Measurements from ENCODE around the gene CDYL.
"Not testable (repeated sequence)": the region's sequence is repeated elsewhere in the genome, so short reads cannot be mapped to it uniquely, and the experiment has no call there.

Gene CDYL

GRCh38 chr6:4805553-4806336 lies 29.5 kb downstream of the CDYL start:
- DNase-seq: peak; percentile 21

DNA sequence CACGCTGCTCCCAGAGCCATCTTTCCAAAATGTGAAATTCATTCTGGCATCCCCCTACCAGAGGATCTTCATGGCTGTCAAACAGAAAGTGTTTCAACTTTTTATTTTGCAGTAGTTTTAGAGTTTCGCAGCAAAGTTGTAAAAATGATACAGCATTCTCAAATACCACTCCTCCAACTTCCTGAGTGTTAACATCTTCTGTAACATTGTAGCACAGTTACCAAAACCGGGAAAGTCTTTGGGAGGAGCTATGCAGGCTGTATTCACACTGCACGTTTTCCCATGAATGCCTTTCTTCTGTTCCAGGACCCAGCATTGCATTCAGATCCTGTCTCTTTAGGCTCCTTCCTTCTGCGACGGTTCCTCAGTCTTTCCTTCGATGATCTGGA lies 30.1 kb downstream of the CDYL start:
- no peak for DNase-seq

DNA sequence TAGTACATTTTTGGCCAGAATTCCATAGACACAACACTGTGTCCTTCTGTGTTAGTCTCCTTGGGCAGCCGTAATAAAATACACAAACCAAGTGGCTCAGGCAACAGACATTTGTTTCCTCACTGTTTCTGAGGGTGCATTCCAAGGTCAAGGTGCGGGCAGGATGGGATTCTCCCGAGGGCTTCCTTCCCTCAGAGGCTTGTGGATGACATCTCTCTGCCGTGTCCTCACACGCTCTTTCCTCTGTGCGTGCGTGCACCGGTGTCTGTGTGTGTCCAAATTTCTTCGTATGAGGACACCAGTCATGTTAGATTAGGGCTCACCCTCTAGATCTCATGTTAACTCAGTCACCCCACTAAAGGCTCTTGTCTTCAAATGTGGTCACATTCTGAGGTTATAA lies 30.6 kb downstream of the CDYL start:
- no peak for DNase-seq

- no peak for DNase-seq
Measured at GRCh38 chr6:4808396-4808795, 32.2 kb downstream of the CDYL start.

GRCh38 chr6:4809999-4810918 lies 34.1 kb downstream of the CDYL start:
- no peak for DNase-seq

DNA sequence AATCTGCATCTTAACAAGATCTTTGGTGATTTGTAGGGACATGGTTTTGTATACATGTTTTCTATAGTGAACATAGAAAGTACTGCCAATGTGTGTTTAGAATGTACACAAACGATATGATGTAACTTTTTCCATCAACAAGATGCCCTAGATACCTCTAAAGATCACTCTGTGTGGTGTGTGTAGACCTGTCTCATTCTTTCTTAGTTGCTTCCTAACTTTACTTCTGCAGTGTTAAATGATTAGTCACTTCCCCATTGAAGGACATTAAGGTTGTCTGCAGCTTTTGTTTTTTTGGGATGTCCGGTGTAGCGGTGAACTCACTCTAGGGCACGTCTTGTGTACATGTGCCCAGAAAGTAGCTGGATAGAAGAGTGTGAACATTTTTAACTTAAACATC lies 35.9 kb downstream of the CDYL start:
- DNase-seq: no peak

DNA sequence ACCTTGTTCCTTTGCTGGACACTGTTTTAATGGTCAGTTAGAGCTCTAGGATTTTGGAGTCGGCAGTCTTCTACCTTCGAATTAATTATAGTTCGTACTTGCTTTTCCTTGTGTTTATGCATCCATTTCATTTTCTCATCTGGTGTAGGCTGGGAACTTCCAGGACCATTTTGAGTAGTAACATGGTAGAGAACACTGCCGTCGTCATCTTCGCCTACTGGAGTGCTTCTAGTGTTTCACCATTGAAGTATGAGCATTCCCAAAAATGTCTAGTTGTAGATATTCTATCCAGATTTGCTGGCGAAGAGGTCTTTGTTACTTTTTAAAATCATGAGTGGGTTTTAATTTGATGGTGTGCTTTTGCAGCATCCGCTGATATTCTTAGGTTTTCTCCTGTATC lies 36.9 kb downstream of the CDYL start:
- no peak for DNase-seq

GRCh38 chr6:4814212-4814611 lies 38.0 kb downstream of the CDYL start:
- DNase-seq: no peak

DNA sequence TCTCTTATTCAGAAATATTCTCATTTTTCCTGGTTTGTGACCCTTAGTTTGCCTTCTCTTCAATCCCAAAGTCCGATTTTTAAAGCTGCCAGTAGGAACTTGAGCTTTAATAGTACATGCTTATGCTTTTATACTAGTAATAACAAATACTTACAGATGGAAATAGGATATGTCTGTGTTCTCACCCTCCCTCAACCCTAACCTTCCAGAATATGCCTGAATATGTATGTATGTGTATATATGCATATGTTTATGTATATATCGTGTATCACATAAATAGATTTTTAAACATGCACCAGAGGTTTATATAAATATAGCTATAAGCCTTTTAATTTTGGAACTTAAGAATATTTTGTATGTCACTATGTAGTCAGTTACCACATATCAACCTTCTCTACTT lies 38.8 kb downstream of the CDYL start:
- no peak for DNase-seq

DNA sequence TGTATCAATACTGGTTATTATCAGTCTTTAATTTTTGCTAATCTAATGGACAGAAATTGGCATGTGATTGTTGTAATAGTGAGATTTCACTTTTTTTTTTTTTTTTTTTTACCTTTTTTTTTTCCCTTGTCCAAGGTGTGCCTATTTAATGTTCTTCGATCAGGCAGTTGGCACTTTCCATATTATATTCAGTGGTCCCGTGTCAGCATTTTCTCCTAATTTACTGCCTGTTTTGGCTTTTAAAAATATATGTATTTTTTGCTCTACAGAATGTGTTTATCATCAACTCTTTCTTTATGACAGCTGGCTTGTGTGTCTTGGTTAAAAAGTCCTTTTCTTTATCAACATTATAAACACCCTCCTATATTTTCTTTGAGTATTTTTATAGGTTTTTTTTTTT lies 39.4 kb downstream of the CDYL start:
- DNase-seq: no peak

DNA sequence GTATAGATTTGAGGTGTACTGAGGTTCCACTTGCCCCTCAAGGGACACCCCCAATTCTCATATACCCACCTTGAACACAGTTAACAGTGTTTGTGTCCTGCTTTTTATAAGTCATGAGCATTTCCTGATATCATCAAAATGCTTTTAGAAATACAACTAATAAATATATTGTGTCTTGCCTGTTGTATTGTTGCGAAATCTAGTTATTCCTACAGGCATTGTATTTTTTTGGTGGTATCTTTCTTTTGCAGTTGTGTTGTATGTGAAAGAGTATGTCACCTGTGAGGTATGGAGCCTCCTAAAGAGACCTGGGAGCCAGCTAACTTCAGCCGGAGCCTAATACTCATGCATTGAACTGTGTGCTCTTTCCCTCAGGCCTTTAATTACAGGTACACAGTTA lies 40.7 kb downstream of the CDYL start:
- no peak for DNase-seq

DNA sequence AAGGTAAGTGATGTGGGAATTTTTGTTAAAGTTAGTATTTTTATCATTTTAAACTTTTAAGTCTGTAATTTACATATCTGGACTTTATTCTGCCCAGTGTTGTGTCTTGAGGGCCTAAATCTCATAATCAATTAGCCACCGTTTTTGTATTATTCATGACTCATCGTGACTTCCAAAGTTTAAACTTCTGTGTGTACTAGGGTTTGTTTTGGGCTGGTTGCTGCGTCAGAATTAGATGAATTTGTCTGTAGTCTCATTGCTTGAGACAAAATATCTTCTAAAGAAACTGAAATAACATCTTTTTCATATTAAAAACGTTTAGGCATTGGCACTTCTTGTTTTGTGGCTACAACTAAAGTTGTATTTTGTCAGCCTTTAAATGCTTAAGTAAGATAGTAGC lies 41.3 kb downstream of the CDYL start:
- DNase-seq: no peak

DNA sequence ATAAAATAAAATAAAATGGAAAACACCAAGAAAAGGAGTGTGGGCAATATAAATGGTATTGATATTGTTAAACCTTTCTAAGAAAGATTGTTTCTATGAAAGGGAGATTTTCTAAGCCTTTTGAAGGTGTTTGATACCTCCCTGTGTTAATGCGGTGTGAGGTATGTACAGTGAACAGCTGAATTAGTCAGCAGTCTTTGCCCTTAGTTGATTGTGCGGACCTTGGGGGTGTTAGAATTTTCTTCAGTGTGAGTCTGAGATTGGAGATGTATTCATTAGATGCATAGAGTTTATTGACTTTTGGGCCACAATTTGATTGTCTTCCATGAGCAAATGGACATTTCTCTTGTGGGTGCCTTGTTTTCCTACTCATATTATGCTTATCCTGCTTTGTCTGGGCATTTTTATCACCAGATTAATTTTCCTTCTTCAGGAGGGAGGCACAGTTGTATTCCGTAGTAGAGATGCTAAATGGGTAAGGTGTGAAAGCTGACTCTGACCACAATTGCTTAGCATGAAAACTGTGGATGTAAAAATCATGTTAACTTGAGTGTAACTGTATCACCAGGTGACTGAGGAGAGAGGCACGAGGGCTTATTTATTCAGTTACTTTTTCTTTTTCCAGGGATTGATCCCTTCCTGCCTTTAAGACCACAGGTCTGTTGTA lies 42.2 kb downstream of the CDYL start:
- no peak for DNase-seq

DNA sequence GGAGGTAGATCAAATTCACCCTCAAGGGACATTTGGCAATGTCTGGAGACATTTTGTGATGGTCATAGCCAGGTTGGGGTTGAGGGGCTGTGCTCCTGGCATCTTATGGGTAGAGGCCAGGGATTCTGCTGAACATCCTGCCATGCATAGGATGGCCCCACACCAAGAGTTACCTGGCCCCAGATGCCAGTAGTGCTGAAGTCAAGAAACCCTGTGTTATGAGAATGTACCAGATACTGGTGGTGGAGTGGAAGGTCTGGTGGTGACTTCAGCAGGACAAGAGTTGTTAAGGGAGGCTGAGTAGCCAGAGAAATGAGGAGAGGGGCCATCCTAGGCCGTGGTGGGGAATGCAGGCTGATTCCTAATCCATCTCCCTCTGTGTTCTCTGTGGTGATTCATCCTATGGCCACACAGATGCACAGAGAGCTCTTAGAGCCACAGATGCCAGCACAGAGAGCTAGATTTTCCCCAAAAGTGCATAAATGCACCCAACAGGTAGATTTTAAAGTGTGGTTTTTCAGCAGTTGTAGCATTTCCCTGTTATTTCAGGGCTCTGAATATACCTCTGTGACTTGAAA lies 43.6 kb downstream of the CDYL start:
- no peak for DNase-seq

- DNase-seq: no peak
Measured at GRCh38 chr6:4820704-4821276, 44.6 kb downstream of the CDYL start.

GRCh38 chr6:4822476-4822875 lies 46.3 kb downstream of the CDYL start:
- DNase-seq: no peak

- DNase-seq: no peak
Measured at GRCh38 chr6:4828187-4828698, 52.0 kb downstream of the CDYL start.

GRCh38 chr6:4829089-4829488 lies 52.9 kb downstream of the CDYL start:
- no peak for DNase-seq

DNA sequence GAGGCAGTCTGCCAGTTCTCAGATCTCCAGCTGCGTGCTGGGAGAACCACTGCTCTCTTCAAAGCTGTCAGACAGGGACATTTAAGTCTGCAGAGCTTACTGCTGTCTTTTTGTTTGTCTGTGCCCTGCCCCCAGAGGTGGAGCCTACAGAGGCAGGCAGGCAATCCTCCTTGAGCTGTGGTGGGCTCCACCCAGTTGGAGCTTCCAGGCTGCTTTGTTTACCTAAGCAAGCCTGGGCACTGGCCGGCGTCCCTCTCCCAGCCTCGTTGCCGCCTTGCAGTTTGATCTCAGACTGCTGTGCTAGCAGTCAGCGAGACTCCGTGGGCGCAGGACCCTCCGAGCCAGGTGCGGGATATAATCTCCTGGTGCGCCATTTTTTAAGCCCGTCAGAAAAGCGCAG lies 59.3 kb downstream of the CDYL start:
- DNase-seq: not testable (repeated sequence)

GRCh38 chr6:4840169-4840568 lies 64.0 kb downstream of the CDYL start:
- DNase-seq: no peak

GRCh38 chr6:4844108-4844507 lies 67.9 kb downstream of the CDYL start:
- DNase-seq: no peak

- no peak for DNase-seq
Measured at GRCh38 chr6:4846387-4846786, 70.2 kb downstream of the CDYL start.
